Gastroesophageal sphincter (tissue), 4 donors: ENCODE results near the gene SYCE1. TPM values are rescaled to one million over a fixed set of nuclear protein-coding genes. Genes with fewer than 3 reads are reported as not detected.

Experiments used
- ATAC-seq: fragments of 150-250 bp; one replicate; pipeline ENCODE4 v1.9.1; 2016; ENCODE audit warnings: mild to moderate bottlenecking, moderate library complexity
- H3K27ac ChIP-seq, 4 donors: fragments of 200-600 bp; sonication (generic) in 3 of 4; 1 replicate in 3 of 4; 2 replicates in 1 of 4; pipeline ENCODE4 v1.5.1; 2016 to 2019
- H3K27me3 ChIP-seq: fragments of 200-600 bp; sonication (generic); one replicate; pipeline ENCODE4 v1.5.1; 2019
- H3K36me3 ChIP-seq, 2 donors: fragments of 200-600 bp; sonication (generic); one replicate each; pipeline ENCODE4 v1.5.1; 2019; ENCODE audit warnings: control low read depth in 1 of 2
- H3K4me1 ChIP-seq, 3 donors: fragments of 200-600 bp; sonication (generic); 1 replicate in 2 of 3; 2 replicates in 1 of 3; pipeline ENCODE4 v1.5.1; 2016 to 2019; ENCODE audit warnings: control low read depth in 2 of 3
- H3K4me3 ChIP-seq, 2 donors: fragments of 200-600 bp; sonication (generic); one replicate each; pipeline ENCODE4 v1.5.1; 2019; ENCODE audit warnings: mild to moderate bottlenecking in 1 of 2, moderate library complexity in 1 of 2
- H3K9me3 ChIP-seq, 3 donors: fragments of 200-600 bp; sonication (generic); one replicate each; pipeline ENCODE4 v1.5.1; 2017 to 2019; ENCODE audit warnings: control low read depth in 2 of 3
- EP300 ChIP-seq: sonication (generic); formaldehyde crosslinking; IDR thresholded peaks from one replicate; pipeline ENCODE4 v1.6.1; 2017; ENCODE audit warnings: antibody characterized with exemption, mild to moderate bottlenecking
- POLR2A ChIP-seq, 2 donors: fragments of 450-650 bp; IDR thresholded peaks; one replicate each; pipeline ENCODE4 v1.6.1; 2017; ENCODE audit warnings: antibody characterized with exemption in 2 of 2, mild to moderate bottlenecking in 2 of 2, moderate library complexity in 1 of 2
- POLR2AphosphoS5 ChIP-seq: sonication (generic); formaldehyde crosslinking; IDR thresholded peaks from one replicate; pipeline ENCODE4 v1.6.1; 2017; ENCODE audit warnings: antibody characterized with exemption
- WGBS, 2 donors: methylation state at CpG; one replicate each; pipeline ENCODE4 v1.1.5; 2018; ENCODE audit warnings: low coverage in 1 of 2; 5-methylcytosine and 5-hydroxymethylcytosine counted together
- total RNA-seq, 4 donors: library from RNA; depleted of rRNA; stranded (reverse); fragments of >200 nt; gene quantifications; one replicate each; pipeline ENCODE4 v1.1.0, GENCODE V29; 2016
- TF ChIP-seq, protein P1 (sequence below), 4 experiments: fragments of 200-600 bp in 2 of 4; fragments of 450-650 bp in 2 of 4; sonication (generic) in 1 of 4; IDR thresholded peaks; one replicate each; pipeline ENCODE4 v1.5.1; 2017 to 2019; ENCODE audit warnings: antibody characterized with exemption in 4 of 4, mild to moderate bottlenecking in 2 of 4, moderate library complexity in 2 of 4

SYCE1 gene
- total RNA-seq, 4 donors from 2014 or later = 0.39 to 10.4 TPM; not detected in 2

DNA sequence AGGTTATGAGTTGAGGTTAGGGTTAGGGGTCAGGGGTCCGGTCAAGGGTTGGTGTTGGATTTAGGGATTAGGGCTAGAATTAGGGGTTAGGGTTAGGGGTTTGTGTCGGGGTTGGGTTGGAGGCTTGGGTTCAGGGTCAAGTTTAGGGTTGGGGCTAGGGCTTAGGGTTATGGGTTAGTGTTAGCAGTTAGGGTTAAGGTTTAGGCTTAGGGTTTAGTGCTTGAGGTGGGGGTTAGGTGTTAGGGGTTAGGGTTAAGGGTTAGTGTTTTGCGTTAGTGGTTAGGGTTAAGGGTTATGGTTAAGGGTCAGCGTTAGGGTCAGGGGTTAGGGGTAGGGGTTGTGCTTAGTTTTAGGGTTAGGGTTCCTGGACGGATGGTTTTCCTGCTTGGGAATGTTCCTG is 1.7 kb upstream of the SYCE1 start:
- ATAC-seq = no peak
- Histone ChIP-seq H3K27ac (no peak overlapping the region), H3K27me3 (peaks cover 37% of the 10 kb centered on the region), H3K36me3 (no peaks in the 10 kb centered on the region), H3K9me3 (peaks cover 0 to 24% (median 0%) of the 10 kb centered on the region in 3 donors), H3K4me3 (no peak overlapping the region), H3K4me1 (no peaks in the 10 kb centered on the region)
- 74 to 84% methylated on average over 5 of the region's 5 CpGs for WGBS, 2 donors
- TF ChIP-seq, protein P1, sequence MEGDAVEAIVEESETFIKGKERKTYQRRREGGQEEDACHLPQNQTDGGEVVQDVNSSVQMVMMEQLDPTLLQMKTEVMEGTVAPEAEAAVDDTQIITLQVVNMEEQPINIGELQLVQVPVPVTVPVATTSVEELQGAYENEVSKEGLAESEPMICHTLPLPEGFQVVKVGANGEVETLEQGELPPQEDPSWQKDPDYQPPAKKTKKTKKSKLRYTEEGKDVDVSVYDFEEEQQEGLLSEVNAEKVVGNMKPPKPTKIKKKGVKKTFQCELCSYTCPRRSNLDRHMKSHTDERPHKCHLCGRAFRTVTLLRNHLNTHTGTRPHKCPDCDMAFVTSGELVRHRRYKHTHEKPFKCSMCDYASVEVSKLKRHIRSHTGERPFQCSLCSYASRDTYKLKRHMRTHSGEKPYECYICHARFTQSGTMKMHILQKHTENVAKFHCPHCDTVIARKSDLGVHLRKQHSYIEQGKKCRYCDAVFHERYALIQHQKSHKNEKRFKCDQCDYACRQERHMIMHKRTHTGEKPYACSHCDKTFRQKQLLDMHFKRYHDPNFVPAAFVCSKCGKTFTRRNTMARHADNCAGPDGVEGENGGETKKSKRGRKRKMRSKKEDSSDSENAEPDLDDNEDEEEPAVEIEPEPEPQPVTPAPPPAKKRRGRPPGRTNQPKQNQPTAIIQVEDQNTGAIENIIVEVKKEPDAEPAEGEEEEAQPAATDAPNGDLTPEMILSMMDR (IDR thresholded peaks at IDR 0.05) = no peak
- no peak for TF ChIP-seq EP300
- TF ChIP-seq POLR2A (IDR thresholded peaks at IDR 0.05) = no peak
- TF ChIP-seq POLR2AphosphoS5 = no peak

DNA sequence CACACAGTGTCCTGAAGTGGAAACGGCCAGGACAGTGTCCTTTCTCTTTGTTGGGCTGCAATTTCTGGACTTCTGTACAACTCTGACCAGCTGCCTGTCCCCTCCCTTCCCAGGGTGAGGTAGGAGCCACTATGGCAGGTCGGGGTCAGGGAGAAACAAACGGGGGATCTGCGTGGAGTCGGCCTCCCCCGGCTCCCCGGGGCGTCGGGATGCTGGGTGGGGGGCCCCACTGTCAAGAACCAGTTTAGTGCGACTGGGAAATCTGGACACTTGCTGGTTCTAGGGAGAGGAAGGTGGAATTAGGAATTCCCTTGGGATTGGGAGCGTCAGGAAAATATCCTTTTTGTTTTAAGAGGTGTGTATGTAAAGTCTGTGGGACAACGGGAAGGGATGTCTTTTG is 567 bp downstream of the SYCE1 start:
- H3K4me1 ChIP-seq = no peaks in the 10 kb centered on the region
- H3K36me3 ChIP-seq = no peaks in the 10 kb centered on the region
- no peak for TF ChIP-seq EP300
- peaks cover 0 to 24% (median 0%) of the 10 kb centered on the region in 3 donors for H3K9me3 ChIP-seq
- peak overlapping the region in 1 of 2 donors; percentile 29 for H3K4me3 ChIP-seq
- no peak for ATAC-seq
- H3K27ac ChIP-seq = no peak overlapping the region
- peaks cover 37% of the 10 kb centered on the region for H3K27me3 ChIP-seq
- WGBS, 2 donors = 74 to 81% methylated on average over 8 to 12 of the region's 12 CpGs

- 60 to 85% methylated on average over 3 of the region's 11 CpGs for WGBS, 2 donors
- no peak for ATAC-seq
- Histone ChIP-seq H3K4me1 (no peaks in the 10 kb centered on the region), H3K9me3 (peaks cover 0 to 2% (median 0%) of the 10 kb centered on the region in 3 donors), H3K36me3 (no peaks in the 10 kb centered on the region), H3K27ac (no peak overlapping the region), H3K27me3 (peaks cover 29% of the 10 kb centered on the region), H3K4me3 (no peak overlapping the region)
- TF ChIP-seq POLR2A (IDR thresholded peaks at IDR 0.05) (no peak), POLR2AphosphoS5 (no peak), EP300 (no peak)
- TF ChIP-seq, protein P1 (IDR thresholded peaks at IDR 0.05) = no peak
Observed at GRCh38 chr10:133559216-133559615, 6.2 kb downstream of the SYCE1 start.

DNA sequence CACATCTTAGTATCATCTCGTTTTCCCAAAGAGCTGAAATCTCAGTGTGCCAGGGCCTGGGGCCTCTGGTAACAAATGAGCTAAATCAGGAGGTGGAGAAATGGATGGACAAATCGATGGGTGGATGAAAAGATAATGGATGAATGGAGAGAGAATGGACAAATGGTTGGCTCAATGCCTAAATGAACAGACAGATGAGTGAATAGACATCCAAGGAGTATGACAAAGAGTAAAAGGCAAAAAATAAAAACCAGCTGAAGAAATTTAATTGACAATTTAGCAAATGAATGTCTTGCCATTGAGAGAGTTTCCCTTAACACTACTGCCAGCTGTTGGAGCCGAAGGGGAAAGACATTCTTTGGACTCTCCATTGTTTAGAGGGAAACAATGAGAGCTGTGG is 8.0 kb downstream of the SYCE1 start:
- H3K27me3 ChIP-seq = peaks cover 29% of the 10 kb centered on the region
- WGBS, 2 donors = 46 to 72% methylated on average over 2 to 3 of the region's 3 CpGs
- no peaks in the 10 kb centered on the region for H3K36me3 ChIP-seq
- H3K27ac ChIP-seq = no peak overlapping the region
- H3K4me1 ChIP-seq = no peaks in the 10 kb centered on the region
- TF ChIP-seq POLR2A (IDR thresholded peaks at IDR 0.05) (no peak), POLR2AphosphoS5 (no peak), EP300 (no peak)
- TF ChIP-seq, protein P1 (IDR thresholded peaks at IDR 0.05) = no peak
- H3K4me3 ChIP-seq = no peak overlapping the region
- ATAC-seq = no peak
- H3K9me3 ChIP-seq = peaks cover 0 to 2% (median 0%) of the 10 kb centered on the region in 3 donors

DNA sequence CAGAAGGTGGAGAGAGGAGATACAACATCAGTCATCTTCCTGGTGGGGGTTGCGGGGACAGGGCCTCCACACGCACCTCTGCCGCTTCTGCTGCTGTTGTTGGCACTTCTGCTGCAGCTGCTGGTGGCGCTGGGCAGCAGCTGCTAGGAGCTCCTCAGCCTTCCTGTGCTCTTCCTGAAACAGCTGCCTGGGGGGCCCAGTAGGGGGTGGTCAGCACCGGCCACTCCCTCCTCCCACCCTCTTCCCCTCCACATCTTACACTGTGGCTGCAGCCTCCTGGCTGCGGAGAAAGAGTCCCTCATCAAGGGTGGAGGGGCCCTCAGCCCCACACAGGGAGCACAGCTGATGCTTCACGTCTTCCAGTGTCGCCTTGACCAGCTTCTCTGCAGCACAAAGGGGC is 9.9 kb downstream of the SYCE1 start:
- H3K9me3 ChIP-seq = peaks cover 0 to 11% (median 0%) of the 10 kb centered on the region in 3 donors
- H3K36me3 ChIP-seq = no peaks in the 10 kb centered on the region
- H3K27ac ChIP-seq = no peak overlapping the region
- H3K4me1 ChIP-seq = no peaks in the 10 kb centered on the region
- no peak for TF ChIP-seq POLR2AphosphoS5
- TF ChIP-seq POLR2A (IDR thresholded peaks at IDR 0.05) = no peak
- TF ChIP-seq EP300 = no peak
- TF ChIP-seq, protein P1 (IDR thresholded peaks at IDR 0.05) = no peak
- H3K4me3 ChIP-seq = no peak overlapping the region
- no peak for ATAC-seq
- peaks cover 29% of the 10 kb centered on the region for H3K27me3 ChIP-seq
- 20 to 87% methylated on average over 1 to 4 of the region's 8 CpGs for WGBS, 2 donors
